K562 (cell line): ENCODE measurements around the gene LGI4. TPM values are rescaled to one million over a fixed set of nuclear protein-coding genes. Genes with fewer than 3 reads are reported as not detected.

Experiments
- ARNT ChIP-seq, 2 experiments: fragments of 450-650 bp; IDR thresholded peaks; 2 replicates each; pipeline ENCODE4 v1.6.1; 2016; ENCODE audit warnings: mild to moderate bottlenecking in 1 of 2
- ATF7 ChIP-seq: fragments of 450-650 bp; IDR thresholded peaks from 2 replicates; pipeline ENCODE4 v1.7.1; 2014; ENCODE audit warnings: mild to moderate bottlenecking, moderate library complexity
- CBFA2T2 ChIP-seq: fragments of 450-650 bp; conservative IDR thresholded peaks from 2 replicates; pipeline ENCODE4 v1.6.1; 2017; ENCODE audit warnings: mild to moderate bottlenecking
- CSDE1 ChIP-seq, 2 experiments: fragments of 450-650 bp; IDR thresholded peaks; 2 replicates each; pipeline ENCODE4 v1.6.1; 2016; ENCODE audit warnings: mild to moderate bottlenecking in 1 of 2
- CTBP1 ChIP-seq: fragments of 450-650 bp; IDR thresholded peaks from 2 replicates; pipeline ENCODE4 v1.6.1; 2016; ENCODE audit warnings: borderline replicate concordance
- ESRRB ChIP-seq: fragments of 250-450 bp; sonication (Bioruptor Pico); IDR thresholded peaks from 2 replicates; pipeline ENCODE4 v1.5.0; 2020; ENCODE audit warnings: mild to moderate bottlenecking, moderate library complexity, borderline replicate concordance
- HDAC2 ChIP-seq: fragments of 450-650 bp; IDR thresholded peaks from 2 replicates; pipeline ENCODE4 v1.6.1; 2016; ENCODE audit warnings: mild to moderate bottlenecking
- MBD2 ChIP-seq: sonication (generic); IDR thresholded peaks from 2 replicates; pipeline ENCODE4 v1.6.1; 2016; ENCODE audit warnings: low read depth, borderline replicate concordance
- NFIC ChIP-seq: fragments of 450-650 bp; IDR thresholded peaks from 2 replicates; pipeline ENCODE4 v1.6.1; 2017; ENCODE audit warnings: mild to moderate bottlenecking, inconsistent platforms
- NR1H2 ChIP-seq: sonication (generic); formaldehyde crosslinking; IDR thresholded peaks from 2 replicates; pipeline ENCODE4 v1.4.0; 2020; ENCODE audit warnings: mild to moderate bottlenecking, missing genetic modification reagents
- SNIP1 ChIP-seq: fragments of 450-650 bp; IDR thresholded peaks from 2 replicates; pipeline ENCODE4 v1.7.1; 2017; ENCODE audit warnings: low read depth, mild to moderate bottlenecking
- SP1 ChIP-seq: sonication (generic); formaldehyde crosslinking; IDR thresholded peaks from 2 replicates; pipeline ENCODE4 v1.8.1; 2022; ENCODE audit warnings: mild to moderate bottlenecking, missing genetic modification reagents
- TEAD4 ChIP-seq, 2 experiments: sonication (generic) in 1 of 2; formaldehyde crosslinking in 1 of 2; IDR thresholded peaks; 2 replicates each; pipeline versions ENCODE4 v1.6.1 to v1.8.0; 2012 to 2022; ENCODE audit warnings: borderline replicate concordance in 1 of 2, inconsistent platforms in 1 of 2, low read length in 1 of 2, mild to moderate bottlenecking in 1 of 2, missing genetic modification reagents in 1 of 2
- TRIM28 ChIP-seq: fragments of 450-650 bp; IDR thresholded peaks from 2 replicates; pipeline ENCODE4 v1.6.1; 2017
- ZNF239 ChIP-seq: fragments of 250-450 bp; sonication (Bioruptor Pico); IDR thresholded peaks from 2 replicates; pipeline ENCODE4 v1.4.0; 2020; ENCODE audit warnings: mild to moderate bottlenecking
- ZNF24 ChIP-seq: fragments of 450-650 bp; IDR thresholded peaks from 2 replicates; pipeline ENCODE4 v1.6.1; 2016
- ZNF740 ChIP-seq, 3 experiments: fragments of 200-800 bp in 1 of 3; sonication (Bioruptor generic) in 1 of 3; sonication (generic) in 1 of 3; formaldehyde crosslinking in 1 of 3; IDR thresholded peaks; 2 replicates each; pipeline versions ENCODE4 v1.6.1 to v1.8.0; 2016 to 2022; ENCODE audit warnings: mild to moderate bottlenecking in 2 of 3, missing compliant biosample characterization in 2 of 3, missing genetic modification characterization in 2 of 3, missing genetic modification reagents in 1 of 3
- ZNF764 ChIP-seq: fragments of 250-450 bp; sonication (Bioruptor Pico); IDR thresholded peaks from 2 replicates; pipeline ENCODE4 v1.4.0; 2020; ENCODE audit warnings: low read depth, mild to moderate bottlenecking, moderate library complexity
- ZSCAN32 ChIP-seq: fragments of 450-650 bp; formaldehyde crosslinking; IDR thresholded peaks from 2 replicates; pipeline ENCODE4 v1.4.0; 2020; ENCODE audit warnings: mild to moderate bottlenecking, moderate library complexity
- polyA plus RNA-seq, 8 experiments: library from polyadenylated mRNA; depleted of rRNA in 4 of 8; stranded (reverse) in 5 of 8; unstranded in 3 of 8; fragments of >200 nt; fragmentation: Nextera tagmentation in 2 of 8; fragmentation: Illumina TruSeq in 1 of 8; extraction: Ambion mirVana in 2 of 8; extraction: Trizol in 1 of 8; gene quantifications; 2 replicates each; pipeline versions ENCODE4 v1.2.1 to v1.2.3, GENCODE V29; 2011 to 2014; ENCODE audit warnings: inconsistent platforms in 1 of 8, missing spikeins in 1 of 8
- total RNA-seq, 7 experiments: library from RNA; depleted of rRNA in 6 of 7; stranded (reverse); fragments of >200 nt in 6 of 7; fragmentation: Illumina TruSeq in 2 of 7; extraction: Trizol in 2 of 7; gene quantifications; 2 replicates each; pipeline versions ENCODE4 v1.2.1 to v1.2.3, GENCODE V29; 2011 to 2021; ENCODE audit warnings: low replicate concordance in 1 of 7
- TF ChIP-seq, protein P1 (sequence below): sonication (generic); formaldehyde crosslinking; IDR thresholded peaks from 2 replicates; pipeline ENCODE4 v1.8.0; 2022; ENCODE audit warnings: mild to moderate bottlenecking, missing genetic modification reagents
- TF ChIP-seq, protein P2 (sequence below), 2 experiments: fragments of 200-800 bp in 1 of 2; sonication (Bioruptor generic) in 1 of 2; sonication (generic) in 1 of 2; formaldehyde crosslinking in 1 of 2; IDR thresholded peaks in 1 of 2; conservative IDR thresholded peaks in 1 of 2; 2 replicates each; pipeline versions ENCODE4 v1.5.0 to v1.6.1; 2016 to 2020; ENCODE audit warnings: missing compliant biosample characterization in 1 of 2, missing genetic modification characterization in 1 of 2, missing genetic modification reagents in 1 of 2
- TF ChIP-seq, protein P3 (sequence below): sonication (generic); formaldehyde crosslinking; IDR thresholded peaks from 2 replicates; pipeline ENCODE4 v1.8.0; 2022; ENCODE audit warnings: missing genetic modification reagents, mild to moderate bottlenecking, moderate library complexity, borderline replicate concordance

LGI4 gene
- total and polyA plus RNA-seq, 9 of the 15 experiments (the other 6 are each of a cell fraction or from before 2014, with no cell fraction given) = 0.14 to 0.30 (median 0.24) TPM; not detected in 4

DNA sequence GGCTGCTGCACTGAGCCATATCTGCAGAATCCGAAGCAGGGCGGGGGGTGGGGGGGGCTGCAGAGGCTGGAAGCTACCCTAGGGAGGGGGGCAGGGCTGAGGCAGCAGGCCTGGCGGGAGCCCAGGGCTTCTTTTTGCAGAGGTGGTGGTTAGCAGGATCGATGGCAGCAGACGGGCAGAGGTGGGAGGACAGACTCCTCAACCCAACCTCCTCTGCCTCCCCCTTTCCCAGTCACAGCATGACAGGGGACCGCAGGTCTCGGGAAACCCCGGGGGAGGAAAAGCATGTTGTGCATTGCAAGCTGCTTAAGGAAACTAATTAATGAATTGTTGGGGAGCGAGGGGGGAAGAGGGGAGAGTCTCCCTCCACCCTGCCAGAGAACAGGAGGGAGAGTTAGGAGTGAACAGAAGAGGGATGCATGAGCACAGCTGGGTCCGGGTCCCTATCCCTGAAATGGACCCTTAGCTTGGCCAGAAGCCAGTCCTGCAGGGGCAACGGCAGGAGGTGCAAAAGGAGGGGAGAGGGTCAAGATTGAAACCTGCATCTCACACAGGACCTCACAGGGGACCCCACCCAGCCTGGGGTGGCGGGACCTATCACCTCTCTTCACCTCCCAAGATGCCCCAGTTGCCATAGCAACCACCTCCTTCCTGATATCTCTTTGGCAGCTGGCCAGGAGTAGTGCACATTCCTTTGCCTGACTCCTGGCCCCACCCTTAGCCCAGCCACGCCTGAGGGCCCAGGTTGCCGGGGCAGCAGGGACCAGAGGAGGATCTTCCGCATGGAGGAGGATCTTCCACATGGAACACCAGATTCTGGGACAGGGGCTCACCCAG lies 10.0 kb upstream of the LGI4 start (continued):
- TF ChIP-seq ESRRB = no peak
- TF ChIP-seq, protein P1, sequence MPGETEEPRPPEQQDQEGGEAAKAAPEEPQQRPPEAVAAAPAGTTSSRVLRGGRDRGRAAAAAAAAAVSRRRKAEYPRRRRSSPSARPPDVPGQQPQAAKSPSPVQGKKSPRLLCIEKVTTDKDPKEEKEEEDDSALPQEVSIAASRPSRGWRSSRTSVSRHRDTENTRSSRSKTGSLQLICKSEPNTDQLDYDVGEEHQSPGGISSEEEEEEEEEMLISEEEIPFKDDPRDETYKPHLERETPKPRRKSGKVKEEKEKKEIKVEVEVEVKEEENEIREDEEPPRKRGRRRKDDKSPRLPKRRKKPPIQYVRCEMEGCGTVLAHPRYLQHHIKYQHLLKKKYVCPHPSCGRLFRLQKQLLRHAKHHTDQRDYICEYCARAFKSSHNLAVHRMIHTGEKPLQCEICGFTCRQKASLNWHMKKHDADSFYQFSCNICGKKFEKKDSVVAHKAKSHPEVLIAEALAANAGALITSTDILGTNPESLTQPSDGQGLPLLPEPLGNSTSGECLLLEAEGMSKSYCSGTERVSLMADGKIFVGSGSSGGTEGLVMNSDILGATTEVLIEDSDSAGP (CRISPR knock-in tag) = no peak
- TF ChIP-seq, protein P2, sequence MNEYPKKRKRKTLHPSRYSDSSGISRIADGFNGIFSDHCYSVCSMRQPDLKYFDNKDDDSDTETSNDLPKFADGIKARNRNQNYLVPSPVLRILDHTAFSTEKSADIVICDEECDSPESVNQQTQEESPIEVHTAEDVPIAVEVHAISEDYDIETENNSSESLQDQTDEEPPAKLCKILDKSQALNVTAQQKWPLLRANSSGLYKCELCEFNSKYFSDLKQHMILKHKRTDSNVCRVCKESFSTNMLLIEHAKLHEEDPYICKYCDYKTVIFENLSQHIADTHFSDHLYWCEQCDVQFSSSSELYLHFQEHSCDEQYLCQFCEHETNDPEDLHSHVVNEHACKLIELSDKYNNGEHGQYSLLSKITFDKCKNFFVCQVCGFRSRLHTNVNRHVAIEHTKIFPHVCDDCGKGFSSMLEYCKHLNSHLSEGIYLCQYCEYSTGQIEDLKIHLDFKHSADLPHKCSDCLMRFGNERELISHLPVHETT (CRISPR knock-in tag; conservative IDR thresholded peaks at IDR 0.05 in 1 of 2, IDR thresholded peaks at IDR 0.05 in 1 of 2) = no peak
- TF ChIP-seq ZNF764 = no peak
- TF ChIP-seq, protein P3, sequence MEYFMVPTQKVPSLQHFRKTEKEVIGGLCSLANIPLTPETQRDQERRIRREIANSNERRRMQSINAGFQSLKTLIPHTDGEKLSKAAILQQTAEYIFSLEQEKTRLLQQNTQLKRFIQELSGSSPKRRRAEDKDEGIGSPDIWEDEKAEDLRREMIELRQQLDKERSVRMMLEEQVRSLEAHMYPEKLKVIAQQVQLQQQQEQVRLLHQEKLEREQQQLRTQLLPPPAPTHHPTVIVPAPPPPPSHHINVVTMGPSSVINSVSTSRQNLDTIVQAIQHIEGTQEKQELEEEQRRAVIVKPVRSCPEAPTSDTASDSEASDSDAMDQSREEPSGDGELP (CRISPR knock-in tag) = peak; percentile 57; the same call in 1 of the 2 replicates
- peak; percentile 99 for TF ChIP-seq NFIC
- TF ChIP-seq TEAD4 (IDR thresholded peaks at IDR 0.05; ENCODE audit: low read length) = 0 out of 2 replicates have a peak, but pooled peaks have one; percentile 17
- no peak for TF ChIP-seq TEAD4 (CRISPR knock-in tag; IDR thresholded peaks at IDR 0.05; ENCODE audit: borderline replicate concordance)
- peak; percentile 62; the same call in 1 of the 2 replicates for TF ChIP-seq ZNF24
- peak in 1 of 2 experiments; percentile 95; a peak in 2 of 4 replicates for TF ChIP-seq CSDE1 (IDR thresholded peaks at IDR 0.05)
- TF ChIP-seq NR1H2 = no peak
- 0 out of 2 replicates have a peak, but pooled peaks have one; percentile 21 for TF ChIP-seq MBD2
- no peak for TF ChIP-seq SP1 (CRISPR knock-in tag)
- TF ChIP-seq ZNF740 (CRISPR knock-in tag; IDR thresholded peaks at IDR 0.05) = no peak
- 0 out of 4 replicates have a peak, but pooled peaks of 1 of the 2 experiments have one; percentile 20 for TF ChIP-seq ZNF740 (tag; IDR thresholded peaks at IDR 0.05)
- TF ChIP-seq TRIM28 = no peak
- no peak for TF ChIP-seq ZNF239 (CRISPR knock-in tag)
- peak; percentile 93 for TF ChIP-seq HDAC2
- no peak for TF ChIP-seq CBFA2T2
- TF ChIP-seq CTBP1 = peak; percentile 100
- TF ChIP-seq ATF7 = no peak
- TF ChIP-seq ZSCAN32 (CRISPR knock-in tag) = no peak
- TF ChIP-seq SNIP1 = no peak
- TF ChIP-seq ARNT (IDR thresholded peaks at IDR 0.05) = no peak
